Body of pancreas (tissue), 4 donors: Measurements from ENCODE around the gene SCO2.

Experiments
- POLR2A ChIP-seq, 3 donors: fragments of 450-650 bp; IDR thresholded peaks; one replicate each; pipeline ENCODE4 v1.6.1; 2016; ENCODE audit warnings: antibody characterized with exemption in 3 of 3, mild to moderate bottlenecking in 2 of 3
- TF ChIP-seq, protein P1 (sequence below), 7 experiments: fragments of 450-650 bp in 4 of 7; fragments of 200-600 bp in 3 of 7; sonication (generic) in 3 of 7; IDR thresholded peaks; one replicate each; pipeline ENCODE4 v1.5.1; 2016 to 2019; ENCODE audit warnings: antibody characterized with exemption in 7 of 7

DNA sequence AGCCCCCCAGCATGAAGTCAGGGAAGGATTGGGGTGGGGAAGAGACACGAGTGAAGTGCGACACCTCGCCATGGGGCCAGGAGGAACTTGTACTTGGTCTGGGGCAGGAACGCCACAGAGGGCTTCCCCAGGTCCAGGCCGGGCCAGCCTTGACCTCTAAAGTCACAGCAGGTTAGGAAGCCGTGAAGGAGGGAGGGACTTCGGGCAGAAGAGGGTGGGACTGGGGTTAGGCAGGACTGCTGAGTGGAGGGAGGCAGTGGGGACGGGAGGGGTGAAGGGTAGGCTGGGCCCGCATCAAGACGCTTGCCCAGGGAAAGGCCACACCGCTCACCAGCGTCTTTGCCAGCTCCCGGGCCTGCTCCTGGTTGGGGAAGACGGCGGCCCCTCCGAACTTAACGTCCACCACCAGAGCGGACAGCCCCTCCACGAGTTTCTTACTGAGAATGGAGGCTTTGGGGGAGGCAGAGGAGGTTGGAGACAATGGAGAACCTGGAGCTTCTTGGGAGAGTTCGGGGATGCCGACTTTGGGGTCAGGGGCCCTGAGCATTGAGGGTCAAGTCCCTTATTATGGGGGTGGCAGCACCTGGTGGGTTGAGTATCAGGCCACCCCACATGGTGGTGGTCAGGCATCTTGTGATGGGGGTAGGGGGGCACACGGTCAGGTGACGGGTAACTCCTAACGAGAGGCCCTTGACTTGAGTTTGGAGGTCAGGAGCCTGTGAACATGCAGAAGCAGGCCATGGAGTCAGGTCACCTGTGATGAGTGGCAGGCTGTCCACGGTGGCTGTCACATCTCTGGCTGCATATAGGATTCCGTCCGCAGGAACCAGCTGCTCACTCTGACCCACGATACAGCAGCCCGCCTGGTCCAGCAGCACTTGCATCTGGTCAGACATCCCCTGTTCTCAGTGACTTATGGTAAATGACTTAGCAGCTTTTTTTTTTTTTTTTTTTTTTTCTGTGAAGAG is 1.7 kb upstream of the SCO2 start:
- TF ChIP-seq, protein P1, sequence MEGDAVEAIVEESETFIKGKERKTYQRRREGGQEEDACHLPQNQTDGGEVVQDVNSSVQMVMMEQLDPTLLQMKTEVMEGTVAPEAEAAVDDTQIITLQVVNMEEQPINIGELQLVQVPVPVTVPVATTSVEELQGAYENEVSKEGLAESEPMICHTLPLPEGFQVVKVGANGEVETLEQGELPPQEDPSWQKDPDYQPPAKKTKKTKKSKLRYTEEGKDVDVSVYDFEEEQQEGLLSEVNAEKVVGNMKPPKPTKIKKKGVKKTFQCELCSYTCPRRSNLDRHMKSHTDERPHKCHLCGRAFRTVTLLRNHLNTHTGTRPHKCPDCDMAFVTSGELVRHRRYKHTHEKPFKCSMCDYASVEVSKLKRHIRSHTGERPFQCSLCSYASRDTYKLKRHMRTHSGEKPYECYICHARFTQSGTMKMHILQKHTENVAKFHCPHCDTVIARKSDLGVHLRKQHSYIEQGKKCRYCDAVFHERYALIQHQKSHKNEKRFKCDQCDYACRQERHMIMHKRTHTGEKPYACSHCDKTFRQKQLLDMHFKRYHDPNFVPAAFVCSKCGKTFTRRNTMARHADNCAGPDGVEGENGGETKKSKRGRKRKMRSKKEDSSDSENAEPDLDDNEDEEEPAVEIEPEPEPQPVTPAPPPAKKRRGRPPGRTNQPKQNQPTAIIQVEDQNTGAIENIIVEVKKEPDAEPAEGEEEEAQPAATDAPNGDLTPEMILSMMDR (IDR thresholded peaks at IDR 0.05): no peak
- TF ChIP-seq POLR2A (IDR thresholded peaks at IDR 0.05): peak in 1 of 3 donors; percentile 26
